A172 (cell line): ENCODE results near the gene CCDC186. TPM values are rescaled to one million over a fixed set of nuclear protein-coding genes. Genes with fewer than 3 reads are reported as not detected.

Source experiments
- DNase-seq: peaks from one replicate; pipeline ENCODE4 v3.0.0-alpha.2; 2015; ENCODE audit warnings: low spot score
- total RNA-seq: library from RNA; depleted of rRNA; stranded (reverse); fragments of >200 nt; shearing (Covaris generic); gene quantifications from 2 replicates; pipeline ENCODE4 v1.2.3, GENCODE V29; 2014; rRNA removed

Gene CCDC186
- total RNA-seq, result 7.3 and 8.2 TPM in 2 replicates

DNA sequence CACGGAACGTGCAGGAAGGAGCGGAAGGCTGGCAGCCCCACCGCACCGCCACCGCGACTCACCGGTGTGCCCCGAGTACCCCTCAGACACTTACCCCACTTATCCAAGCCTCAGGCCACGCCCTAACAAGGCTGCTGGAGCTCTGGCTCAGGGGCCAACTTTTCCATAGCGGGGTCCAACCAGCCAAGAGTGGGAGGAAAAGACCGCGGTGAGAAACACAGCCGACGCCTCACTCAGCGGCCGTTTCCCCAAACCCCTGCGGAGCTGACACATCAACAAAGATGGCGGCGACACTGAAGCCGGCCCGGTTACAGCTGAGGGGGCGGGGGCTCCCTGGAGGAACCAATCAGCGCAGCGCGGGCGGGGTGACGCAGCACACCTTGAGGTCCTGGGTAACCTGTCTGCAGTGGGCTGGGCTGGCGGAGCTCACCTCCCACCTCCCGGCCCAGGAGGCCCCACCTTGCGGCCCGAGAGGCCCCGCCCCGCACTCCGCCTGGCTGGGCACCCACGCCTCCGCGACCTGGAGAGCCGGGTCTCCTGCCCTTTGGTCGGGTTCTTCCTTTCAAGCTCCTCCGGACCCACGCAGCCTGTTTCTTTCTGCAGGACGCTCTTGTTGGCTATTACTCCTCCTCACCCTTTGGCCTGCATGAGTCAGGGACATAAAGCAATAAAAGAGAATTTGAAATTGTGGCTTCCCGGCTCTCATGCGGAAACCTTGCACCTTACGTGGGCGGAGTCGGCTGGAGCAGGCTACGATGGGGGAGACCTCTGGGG, at the start of gene CCDC186:
Gene CCDC186, minus strand, starts transcription at position 283 of the 774 bp plus-strand sequence. CDS start 10,935 bp downstream, outside the sequence.
- DNase-seq, result peak; percentile 94

GRCh38 chr10:114223066-114223465, 49.1 kb upstream of the CCDC186 start:
- DNase-seq, result no peak

- no peak for DNase-seq
Observed at GRCh38 chr10:114221235-114221634, 47.2 kb upstream of the CCDC186 start.

DNA sequence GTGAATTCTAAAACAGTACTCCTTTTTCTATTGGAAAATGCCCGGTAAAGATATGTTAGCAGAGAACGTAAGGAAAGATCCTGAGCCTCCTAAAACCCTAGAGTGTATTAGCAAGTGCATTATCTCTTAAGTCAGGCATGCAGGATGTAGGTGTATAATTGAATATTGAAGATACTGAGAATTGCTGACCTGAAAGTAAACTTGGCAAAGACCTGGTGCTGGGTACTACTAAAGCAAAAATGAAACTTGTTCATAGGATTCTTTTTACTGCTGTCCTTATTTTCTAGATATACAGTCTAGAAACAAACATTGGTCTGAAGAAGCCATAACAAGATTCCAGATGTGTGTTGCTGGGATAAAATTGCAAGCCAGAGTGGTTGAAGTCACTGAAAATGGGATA, 46.3 kb upstream of the CCDC186 start:
- DNase-seq, result no peak

- no peak for DNase-seq
Observed at GRCh38 chr10:114215033-114215432, 41.0 kb upstream of the CCDC186 start.

GRCh38 chr10:114212153-114212552, 38.1 kb upstream of the CCDC186 start:
- DNase-seq, result no peak

GRCh38 chr10:114208351-114208750, 34.3 kb upstream of the CCDC186 start:
- DNase-seq, result peak; percentile 12

GRCh38 chr10:114207349-114207748, 33.3 kb upstream of the CCDC186 start:
- no peak for DNase-seq

DNA sequence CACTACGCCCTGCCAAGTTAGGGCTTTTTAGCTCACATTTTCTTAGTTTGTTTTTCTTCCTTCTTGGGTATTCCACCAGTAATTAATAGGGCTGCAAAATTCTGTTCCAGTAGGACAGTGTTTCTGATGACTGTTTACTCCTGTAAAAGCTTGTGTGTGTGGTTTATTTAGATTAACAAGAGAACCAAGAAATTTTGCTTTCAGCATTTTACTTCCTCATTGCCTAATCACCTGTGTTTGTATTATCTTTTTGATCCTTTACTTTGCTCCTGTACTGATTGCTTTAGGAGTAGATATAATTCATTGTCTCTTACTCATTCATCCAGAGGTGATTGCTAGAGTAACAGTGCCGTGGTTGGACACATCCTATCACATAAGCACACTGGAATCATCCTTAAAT, 32.9 kb upstream of the CCDC186 start:
- DNase-seq, result no peak

DNA sequence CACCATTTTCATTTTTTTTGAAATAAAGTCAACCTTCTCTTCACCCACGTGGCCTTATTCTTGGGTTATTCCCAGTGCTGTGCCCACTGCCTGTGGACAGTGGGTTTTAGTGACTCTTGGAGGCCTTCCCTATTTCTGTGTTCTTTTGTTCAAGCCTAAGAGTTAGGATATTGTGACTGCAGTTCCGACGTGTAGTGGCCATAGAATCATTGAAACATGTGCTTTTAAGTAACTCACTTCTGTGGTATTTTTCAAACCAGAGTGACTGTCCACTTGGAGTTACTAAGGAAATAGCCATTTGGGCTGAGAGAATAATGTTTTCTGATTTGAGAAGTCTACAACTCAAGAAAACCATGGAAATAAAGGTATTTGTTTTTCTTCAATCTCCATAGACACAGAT, 28.8 kb upstream of the CCDC186 start:
- no peak for DNase-seq

DNA sequence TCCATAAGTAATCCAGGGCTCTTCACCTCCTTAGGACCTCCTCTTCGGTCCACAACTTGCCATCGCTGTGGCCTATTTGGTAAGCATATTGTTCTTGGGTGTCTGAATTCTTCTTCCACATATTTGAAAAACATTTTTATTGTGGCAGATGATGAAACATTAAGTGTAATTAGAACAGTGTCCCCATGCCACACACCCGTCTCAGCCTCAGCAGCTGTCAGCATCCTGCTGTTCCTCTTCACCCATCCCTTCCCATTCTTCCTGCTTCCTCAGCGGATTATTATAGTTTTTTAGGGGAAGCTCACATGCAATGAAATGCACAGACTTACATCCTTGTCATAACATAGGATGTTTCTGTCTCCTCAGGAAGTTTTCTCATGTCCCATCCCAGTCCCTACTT, 25.2 kb upstream of the CCDC186 start:
- no peak for DNase-seq

DNA sequence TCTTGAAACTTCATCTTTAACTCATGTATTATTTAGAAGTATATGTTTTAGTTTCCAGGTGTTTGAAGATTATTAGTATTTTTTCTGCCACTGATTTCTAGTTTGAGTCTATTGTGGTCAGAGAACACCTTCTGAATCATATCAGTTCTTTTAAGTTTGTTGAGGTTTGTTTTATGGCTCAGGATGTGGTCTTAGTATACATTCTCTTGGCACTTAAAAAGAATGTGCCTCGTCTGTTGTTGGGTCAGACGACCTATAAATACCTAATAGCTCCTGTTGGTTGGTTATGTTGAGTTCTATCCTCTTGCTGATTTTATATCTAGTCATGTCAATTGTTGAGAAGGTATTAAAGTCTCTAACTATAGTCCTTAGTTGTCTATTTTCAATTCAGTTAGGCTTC, 21.1 kb upstream of the CCDC186 start:
- peak; percentile 16 for DNase-seq

DNA sequence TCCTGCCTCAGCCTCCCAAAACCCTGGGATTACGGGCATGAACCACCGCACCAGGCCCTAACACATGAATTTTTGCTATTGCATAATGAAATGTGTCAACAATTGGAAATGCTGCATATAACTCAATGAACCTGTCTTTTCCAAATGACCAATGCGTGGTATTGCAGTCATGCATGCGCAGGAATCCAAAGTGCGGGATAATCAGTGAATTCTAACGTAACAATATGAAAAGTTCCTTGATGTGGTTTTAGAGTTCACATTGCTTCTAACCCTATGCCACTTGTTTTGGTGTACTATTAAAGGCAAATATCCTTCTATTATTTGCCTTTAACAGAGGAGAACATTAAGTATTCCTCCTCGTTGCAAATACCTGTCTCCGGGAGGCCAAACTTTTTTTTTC, 15.7 kb upstream of the CCDC186 start:
- no peak for DNase-seq

DNA sequence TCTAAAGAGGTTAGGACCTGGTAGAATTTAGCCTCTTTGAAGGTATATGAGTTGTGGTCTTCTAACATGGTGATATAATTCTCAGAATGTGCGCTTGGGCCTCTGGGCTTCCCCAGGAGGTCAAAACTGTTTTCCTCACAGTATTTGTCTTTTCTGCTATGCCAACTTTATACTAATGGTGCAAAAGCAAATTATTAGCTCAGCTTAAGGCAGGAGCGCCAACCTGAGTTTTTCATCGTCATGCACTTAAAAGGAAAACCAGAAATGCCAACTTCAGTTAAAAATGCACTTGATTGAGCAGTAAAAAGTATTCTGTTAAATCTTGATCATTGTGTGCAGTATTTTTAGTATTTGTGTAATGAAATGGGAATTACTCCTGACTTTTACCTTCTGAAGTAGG, 14.9 kb upstream of the CCDC186 start:
- no peak for DNase-seq

DNA sequence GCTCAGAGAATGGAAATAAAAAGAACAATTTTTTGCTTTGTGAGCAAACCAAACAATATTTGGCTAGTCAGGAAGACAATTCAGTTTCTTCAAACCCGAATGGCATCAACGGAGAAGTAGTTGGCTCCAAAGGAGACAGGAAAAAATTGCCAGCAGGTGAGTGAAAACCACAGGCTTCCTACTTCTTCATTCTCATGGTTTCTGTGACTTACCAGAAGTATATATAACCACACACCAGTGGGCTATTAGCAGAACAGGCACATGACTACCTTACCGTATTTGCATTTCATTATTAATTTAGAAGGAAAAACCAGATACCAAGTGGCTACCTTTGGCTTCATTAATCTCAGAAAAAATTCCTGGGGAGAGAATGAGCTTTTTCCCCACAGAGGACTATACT, 14.0 kb upstream of the CCDC186 start:
- no peak for DNase-seq

GRCh38 chr10:114184276-114184675, 10.3 kb upstream of the CCDC186 start:
- DNase-seq, result no peak

DNA sequence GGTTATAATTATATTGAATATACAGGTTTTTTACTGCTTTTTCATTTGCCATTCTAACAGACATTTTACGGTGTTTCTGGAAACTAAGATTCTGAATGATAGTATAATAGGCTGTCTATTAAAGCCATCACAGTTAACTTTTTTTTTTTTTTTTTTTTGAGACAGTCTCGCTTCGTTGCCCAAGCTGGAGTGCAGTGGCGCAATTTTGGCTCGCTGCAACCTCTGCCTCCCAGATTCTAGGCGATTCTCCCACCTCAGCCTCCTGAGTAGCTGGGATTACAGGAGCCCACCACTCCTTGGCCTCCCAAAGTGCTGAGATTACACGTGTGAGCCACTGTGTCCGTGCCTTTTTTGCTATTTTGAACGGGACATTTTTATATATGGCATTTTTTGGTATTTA, 9.6 kb upstream of the CCDC186 start:
- DNase-seq, result no peak

GRCh38 chr10:114181971-114182370, 8.0 kb upstream of the CCDC186 start:
- DNase-seq, result no peak

GRCh38 chr10:114180937-114181336, 6.9 kb upstream of the CCDC186 start:
- no peak for DNase-seq

DNA sequence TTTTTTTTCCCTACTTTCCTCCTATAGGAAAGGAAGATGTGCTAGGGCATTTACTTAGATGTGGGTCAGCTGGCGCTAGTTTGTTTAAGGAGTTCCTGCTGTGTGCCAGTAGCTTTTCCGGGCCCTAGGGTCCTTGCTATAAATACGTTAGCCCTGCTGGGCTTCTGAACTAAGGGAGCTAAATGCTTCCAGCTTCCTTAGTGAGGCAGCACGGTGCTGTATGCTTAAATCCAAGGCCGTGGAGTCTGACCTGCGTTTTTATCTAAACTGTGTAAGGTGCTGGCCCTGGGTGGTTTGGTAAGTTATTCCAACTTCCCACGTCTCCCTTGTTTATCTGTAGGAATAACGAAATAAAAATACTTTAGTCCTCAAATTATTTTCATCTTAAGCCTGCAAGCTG, 5.7 kb upstream of the CCDC186 start:
- DNase-seq, result no peak

DNA sequence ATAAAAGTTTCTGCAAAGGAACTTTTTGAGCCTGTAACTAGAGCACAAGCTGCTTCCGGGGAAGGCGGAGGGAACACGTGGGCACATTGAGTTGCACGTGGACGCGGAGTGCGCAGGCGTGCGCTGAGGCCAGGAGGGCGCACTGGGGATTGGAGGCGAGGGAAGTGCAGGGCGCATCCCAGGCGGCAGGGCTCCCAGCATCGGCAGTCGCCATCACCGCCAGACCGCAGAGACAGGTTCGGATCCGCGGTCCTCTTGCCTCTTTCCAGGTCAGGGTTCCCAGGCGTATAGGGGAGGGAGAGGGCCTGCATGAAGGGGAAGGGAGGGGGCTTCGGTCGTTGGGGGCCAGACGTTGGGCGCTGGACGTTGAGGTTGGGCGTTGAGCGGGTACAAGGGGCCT, 5.1 kb upstream of the CCDC186 start, which contains the start of gene TDRD1:
Gene TDRD1, plus strand, starts transcription at position 206 of the 400 bp plus-strand sequence. CDS start 8,479 bp downstream, outside the sequence.
- no peak for DNase-seq

- DNase-seq, result no peak
Observed at GRCh38 chr10:114176511-114176910, 2.5 kb upstream of the CCDC186 start.

DNA sequence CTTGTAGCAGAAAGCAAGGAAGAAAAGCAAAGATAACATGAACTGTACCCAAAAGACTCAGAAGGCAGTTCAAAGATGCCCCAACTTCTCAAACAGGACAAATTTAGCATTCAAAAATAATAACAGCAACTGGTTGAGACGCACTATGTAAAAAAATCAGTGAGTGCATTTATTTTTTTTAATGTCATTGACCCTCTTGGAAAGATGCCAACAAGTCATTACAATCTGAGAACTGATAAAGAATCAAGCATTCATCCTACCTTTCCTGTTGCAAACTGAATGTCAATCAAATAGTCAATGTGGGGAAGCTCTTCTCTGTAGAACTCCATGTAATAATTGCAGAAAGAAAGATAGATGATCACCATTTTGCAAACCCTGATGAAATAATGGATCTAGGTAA, 1.7 kb upstream of the CCDC186 start:
- DNase-seq, result no peak

- DNase-seq, result no peak
Observed at GRCh38 chr10:114174695-114175188, 739 bp upstream of the CCDC186 start.
